ENCODE data around the gene GTF2H3. TPM values are rescaled to one million over a fixed set of nuclear protein-coding genes. Genes with fewer than 3 reads are reported as not detected.

GTF2H3 gene
- polyA plus RNA-seq, 1 of the 3 experiments (the other 2 are of a cell fraction), result 22.4 TPM

DNA sequence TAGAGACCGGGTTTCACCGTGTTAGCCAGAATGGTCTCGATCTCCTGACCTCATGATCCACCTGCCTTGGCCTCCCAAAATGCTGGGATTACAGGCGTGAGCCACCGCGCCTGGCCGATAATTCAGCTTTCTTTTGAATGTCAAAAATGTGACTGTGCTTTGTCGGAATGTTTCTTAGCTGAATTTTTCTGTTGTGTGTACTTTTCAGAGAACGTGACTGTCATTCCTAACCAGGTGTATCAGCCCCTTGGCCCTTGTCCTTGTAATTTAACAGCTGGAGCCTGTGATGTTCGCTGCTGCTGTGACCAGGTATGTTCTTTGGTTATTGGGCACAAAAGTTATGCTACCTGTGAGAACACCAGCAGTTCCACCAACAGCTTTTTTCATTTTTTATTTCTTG, 45.4 kb downstream of the GTF2H3 start:
- H4K20me1 ChIP-seq (ENCODE audit: insufficient read depth), result no peaks in the 10 kb centered on the region
- DNase-seq, result no peak
- peaks cover 4 to 31% of the 10 kb centered on the region in 2 experiments for H3K36me3 ChIP-seq (replicated peaks in 1 of 2; ENCODE audit: control insufficient read depth in 1 of 2, insufficient read depth in 2 of 2, low read length in 1 of 2)
- H2AFZ ChIP-seq (ENCODE audit: low read depth), result no peak overlapping the region
- no peak overlapping the region for H3K4me2 ChIP-seq
- H3K27me3 ChIP-seq (ENCODE audit: insufficient read depth), result no peaks in the 10 kb centered on the region
- H3K4me3 ChIP-seq (ENCODE audit: low read depth in 2 of 2, low read length in 1 of 2), result no peak overlapping the region
- POLR2A ChIA-PET, result no interaction called here
- CTCF ChIA-PET, result no interaction called here
- no peak overlapping the region for H3K27ac ChIP-seq (ENCODE audit: low read depth in 2 of 2, low read length in 1 of 2)
- H3K79me2 ChIP-seq (ENCODE audit: insufficient read depth), result no peaks in the 10 kb centered on the region
- WGBS (ENCODE audit: low lambda C conversion rate), result 96% methylated on average over 10 of the region's 10 CpGs
- no peaks in the 10 kb centered on the region for H3F3A ChIP-seq (replicated peaks; ENCODE audit: insufficient read depth)
- no peak for TF ChIP-seq TAF1 (IDR thresholded peaks at IDR 0.05; ENCODE audit: borderline replicate concordance, low read depth, low read length)
- TF ChIP-seq, protein P1, sequence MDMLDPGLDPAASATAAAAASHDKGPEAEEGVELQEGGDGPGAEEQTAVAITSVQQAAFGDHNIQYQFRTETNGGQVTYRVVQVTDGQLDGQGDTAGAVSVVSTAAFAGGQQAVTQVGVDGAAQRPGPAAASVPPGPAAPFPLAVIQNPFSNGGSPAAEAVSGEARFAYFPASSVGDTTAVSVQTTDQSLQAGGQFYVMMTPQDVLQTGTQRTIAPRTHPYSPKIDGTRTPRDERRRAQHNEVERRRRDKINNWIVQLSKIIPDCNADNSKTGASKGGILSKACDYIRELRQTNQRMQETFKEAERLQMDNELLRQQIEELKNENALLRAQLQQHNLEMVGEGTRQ (IDR thresholded peaks at IDR 0.05; ENCODE audit: borderline replicate concordance, low read depth, low read length), result no peak
- TF ChIP-seq, protein P2, sequence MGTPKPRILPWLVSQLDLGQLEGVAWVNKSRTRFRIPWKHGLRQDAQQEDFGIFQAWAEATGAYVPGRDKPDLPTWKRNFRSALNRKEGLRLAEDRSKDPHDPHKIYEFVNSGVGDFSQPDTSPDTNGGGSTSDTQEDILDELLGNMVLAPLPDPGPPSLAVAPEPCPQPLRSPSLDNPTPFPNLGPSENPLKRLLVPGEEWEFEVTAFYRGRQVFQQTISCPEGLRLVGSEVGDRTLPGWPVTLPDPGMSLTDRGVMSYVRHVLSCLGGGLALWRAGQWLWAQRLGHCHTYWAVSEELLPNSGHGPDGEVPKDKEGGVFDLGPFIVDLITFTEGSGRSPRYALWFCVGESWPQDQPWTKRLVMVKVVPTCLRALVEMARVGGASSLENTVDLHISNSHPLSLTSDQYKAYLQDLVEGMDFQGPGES (IDR thresholded peaks at IDR 0.05; ENCODE audit: low read depth, low read length), result no peak
- TF ChIP-seq ELF1 (IDR thresholded peaks at IDR 0.05), result no peak
- H3K4me1 ChIP-seq (ENCODE audit: control insufficient read depth in 1 of 2, insufficient read depth in 2 of 2, low read depth in 1 of 2, low read length in 1 of 2), result no peaks in the 10 kb centered on the region
- H3K9ac ChIP-seq, result no peak overlapping the region
- H3K9me3 ChIP-seq, result no peaks in the 10 kb centered on the region
- no peaks in the 10 kb centered on the region for H3K9me2 ChIP-seq

DNA sequence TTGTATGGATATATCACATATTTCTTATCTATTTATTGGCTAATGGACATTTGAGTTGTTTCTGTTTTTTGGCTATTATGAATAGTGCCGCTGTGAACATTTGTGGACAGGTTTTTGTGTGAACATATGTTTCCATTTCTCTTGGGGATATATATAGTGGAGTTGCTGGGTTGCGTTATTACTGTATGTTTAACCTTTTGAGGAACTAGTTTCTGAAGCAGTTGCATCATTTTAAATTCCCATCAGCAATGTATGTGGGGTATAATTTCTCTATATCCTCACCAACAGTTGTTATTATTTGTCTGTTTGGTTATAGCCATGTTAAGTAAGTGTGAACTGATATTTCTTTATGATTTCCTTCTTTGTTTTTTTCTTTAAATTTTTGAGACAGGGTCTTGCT, 48.0 kb downstream of the GTF2H3 start:
- Histone ChIP-seq H3K27ac (ENCODE audit: low read depth in 2 of 2, low read length in 1 of 2) (no peak overlapping the region), H3K9ac (no peak overlapping the region), H4K20me1 (ENCODE audit: insufficient read depth) (no peaks in the 10 kb centered on the region), H3K9me3 (no peaks in the 10 kb centered on the region), H3K9me2 (no peaks in the 10 kb centered on the region), H3F3A (replicated peaks; ENCODE audit: insufficient read depth) (no peaks in the 10 kb centered on the region), H3K36me3 (replicated peaks in 1 of 2; ENCODE audit: control insufficient read depth in 1 of 2, insufficient read depth in 2 of 2, low read length in 1 of 2) (peaks cover 0 to 26% of the 10 kb centered on the region in 2 experiments), H3K79me2 (ENCODE audit: insufficient read depth) (no peaks in the 10 kb centered on the region), H3K4me2 (no peak overlapping the region), H2AFZ (ENCODE audit: low read depth) (no peak overlapping the region), H3K27me3 (ENCODE audit: insufficient read depth) (no peaks in the 10 kb centered on the region), H3K4me3 (ENCODE audit: low read depth in 2 of 2, low read length in 1 of 2) (no peak overlapping the region), H3K4me1 (ENCODE audit: control insufficient read depth in 1 of 2, insufficient read depth in 2 of 2, low read depth in 1 of 2, low read length in 1 of 2) (no peaks in the 10 kb centered on the region)
- no peak for DNase-seq
- ChIA-PET POLR2A (no interaction called here), CTCF (no interaction called here)
- WGBS (ENCODE audit: low lambda C conversion rate), result 91% methylated on average over 2 of the region's 2 CpGs
- TF ChIP-seq POLR2AphosphoS5 (IDR thresholded peaks at IDR 0.05; ENCODE audit: low read depth, low read length) (no peak), GATA2 (CRISPR knock-in tag; IDR thresholded peaks at IDR 0.05) (no peak)

DNA sequence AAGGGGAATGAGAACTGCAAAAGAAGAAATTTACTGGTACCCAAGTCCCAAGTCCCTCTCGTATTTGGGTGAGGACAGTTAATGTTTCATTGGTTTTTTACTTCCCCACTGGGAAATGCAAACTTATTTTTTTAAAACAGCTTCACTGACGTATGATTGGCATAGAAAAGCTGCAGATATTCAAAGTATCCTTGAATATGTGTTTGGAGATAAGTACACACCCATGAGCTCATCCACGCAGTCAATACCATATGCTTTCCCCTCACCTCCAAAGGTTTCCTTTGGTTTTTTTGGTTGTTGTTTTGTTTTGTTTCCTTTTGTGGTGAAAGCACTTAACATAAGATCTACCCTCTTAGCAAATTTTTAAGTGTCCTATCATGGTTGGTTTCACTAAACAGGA, 50.3 kb downstream of the GTF2H3 start:
- WGBS (ENCODE audit: low lambda C conversion rate), result 95% methylated on average over 3 of the region's 3 CpGs
- H3K36me3 ChIP-seq (replicated peaks in 1 of 2; ENCODE audit: control insufficient read depth in 1 of 2, insufficient read depth in 2 of 2, low read length in 1 of 2), result peaks cover 0 to 17% of the 10 kb centered on the region in 2 experiments
- no peaks in the 10 kb centered on the region for H3K79me2 ChIP-seq (ENCODE audit: insufficient read depth)
- H2AFZ ChIP-seq (ENCODE audit: low read depth), result no peak overlapping the region
- no peaks in the 10 kb centered on the region for H3K9me3 ChIP-seq
- no peak overlapping the region for H3K4me2 ChIP-seq
- H3K4me3 ChIP-seq (ENCODE audit: low read depth in 2 of 2, low read length in 1 of 2), result no peak overlapping the region
- no peaks in the 10 kb centered on the region for H3F3A ChIP-seq (replicated peaks; ENCODE audit: insufficient read depth)
- H3K27ac ChIP-seq (ENCODE audit: low read depth in 2 of 2, low read length in 1 of 2), result no peak overlapping the region
- ChIA-PET POLR2A (no interaction called here), CTCF (no interaction called here)
- H3K9me2 ChIP-seq, result no peaks in the 10 kb centered on the region
- no peaks in the 10 kb centered on the region for H3K27me3 ChIP-seq (ENCODE audit: insufficient read depth)
- H3K9ac ChIP-seq, result no peak overlapping the region
- no peaks in the 10 kb centered on the region for H3K4me1 ChIP-seq (ENCODE audit: control insufficient read depth in 1 of 2, insufficient read depth in 2 of 2, low read depth in 1 of 2, low read length in 1 of 2)
- H4K20me1 ChIP-seq (ENCODE audit: insufficient read depth), result no peaks in the 10 kb centered on the region
- no peak for DNase-seq
- TF ChIP-seq SIN3A (IDR thresholded peaks at IDR 0.05; ENCODE audit: borderline replicate concordance, low read depth, low read length) (no peak), POLR2AphosphoS5 (IDR thresholded peaks at IDR 0.05; ENCODE audit: low read depth, low read length) (no peak), NRF1 (IDR thresholded peaks at IDR 0.05; ENCODE audit: low read depth, low read length) (no peak), TCF12 (IDR thresholded peaks at IDR 0.05) (no peak), SMC3 (IDR thresholded peaks at IDR 0.05; ENCODE audit: low read depth, low read length) (no peak), YY1 (IDR thresholded peaks at IDR 0.05; ENCODE audit: low read depth) (no peak), FOXM1 (IDR thresholded peaks at IDR 0.05; ENCODE audit: low read depth) (no peak)
- TF ChIP-seq, protein P3, sequence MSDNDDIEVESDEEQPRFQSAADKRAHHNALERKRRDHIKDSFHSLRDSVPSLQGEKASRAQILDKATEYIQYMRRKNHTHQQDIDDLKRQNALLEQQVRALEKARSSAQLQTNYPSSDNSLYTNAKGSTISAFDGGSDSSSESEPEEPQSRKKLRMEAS (IDR thresholded peaks at IDR 0.05; ENCODE audit: low read depth), result no peak
- TF ChIP-seq, protein P4, sequence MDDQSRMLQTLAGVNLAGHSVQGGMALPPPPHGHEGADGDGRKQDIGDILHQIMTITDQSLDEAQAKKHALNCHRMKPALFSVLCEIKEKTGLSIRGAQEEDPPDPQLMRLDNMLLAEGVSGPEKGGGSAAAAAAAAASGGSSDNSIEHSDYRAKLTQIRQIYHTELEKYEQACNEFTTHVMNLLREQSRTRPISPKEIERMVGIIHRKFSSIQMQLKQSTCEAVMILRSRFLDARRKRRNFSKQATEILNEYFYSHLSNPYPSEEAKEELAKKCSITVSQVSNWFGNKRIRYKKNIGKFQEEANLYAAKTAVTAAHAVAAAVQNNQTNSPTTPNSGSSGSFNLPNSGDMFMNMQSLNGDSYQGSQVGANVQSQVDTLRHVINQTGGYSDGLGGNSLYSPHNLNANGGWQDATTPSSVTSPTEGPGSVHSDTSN (IDR thresholded peaks at IDR 0.05), result no peak
- TF ChIP-seq, protein P5, sequence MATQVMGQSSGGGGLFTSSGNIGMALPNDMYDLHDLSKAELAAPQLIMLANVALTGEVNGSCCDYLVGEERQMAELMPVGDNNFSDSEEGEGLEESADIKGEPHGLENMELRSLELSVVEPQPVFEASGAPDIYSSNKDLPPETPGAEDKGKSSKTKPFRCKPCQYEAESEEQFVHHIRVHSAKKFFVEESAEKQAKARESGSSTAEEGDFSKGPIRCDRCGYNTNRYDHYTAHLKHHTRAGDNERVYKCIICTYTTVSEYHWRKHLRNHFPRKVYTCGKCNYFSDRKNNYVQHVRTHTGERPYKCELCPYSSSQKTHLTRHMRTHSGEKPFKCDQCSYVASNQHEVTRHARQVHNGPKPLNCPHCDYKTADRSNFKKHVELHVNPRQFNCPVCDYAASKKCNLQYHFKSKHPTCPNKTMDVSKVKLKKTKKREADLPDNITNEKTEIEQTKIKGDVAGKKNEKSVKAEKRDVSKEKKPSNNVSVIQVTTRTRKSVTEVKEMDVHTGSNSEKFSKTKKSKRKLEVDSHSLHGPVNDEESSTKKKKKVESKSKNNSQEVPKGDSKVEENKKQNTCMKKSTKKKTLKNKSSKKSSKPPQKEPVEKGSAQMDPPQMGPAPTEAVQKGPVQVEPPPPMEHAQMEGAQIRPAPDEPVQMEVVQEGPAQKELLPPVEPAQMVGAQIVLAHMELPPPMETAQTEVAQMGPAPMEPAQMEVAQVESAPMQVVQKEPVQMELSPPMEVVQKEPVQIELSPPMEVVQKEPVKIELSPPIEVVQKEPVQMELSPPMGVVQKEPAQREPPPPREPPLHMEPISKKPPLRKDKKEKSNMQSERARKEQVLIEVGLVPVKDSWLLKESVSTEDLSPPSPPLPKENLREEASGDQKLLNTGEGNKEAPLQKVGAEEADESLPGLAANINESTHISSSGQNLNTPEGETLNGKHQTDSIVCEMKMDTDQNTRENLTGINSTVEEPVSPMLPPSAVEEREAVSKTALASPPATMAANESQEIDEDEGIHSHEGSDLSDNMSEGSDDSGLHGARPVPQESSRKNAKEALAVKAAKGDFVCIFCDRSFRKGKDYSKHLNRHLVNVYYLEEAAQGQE (IDR thresholded peaks at IDR 0.05; ENCODE audit: low read depth, low read length), result no peak
- TF ChIP-seq, protein P6, sequence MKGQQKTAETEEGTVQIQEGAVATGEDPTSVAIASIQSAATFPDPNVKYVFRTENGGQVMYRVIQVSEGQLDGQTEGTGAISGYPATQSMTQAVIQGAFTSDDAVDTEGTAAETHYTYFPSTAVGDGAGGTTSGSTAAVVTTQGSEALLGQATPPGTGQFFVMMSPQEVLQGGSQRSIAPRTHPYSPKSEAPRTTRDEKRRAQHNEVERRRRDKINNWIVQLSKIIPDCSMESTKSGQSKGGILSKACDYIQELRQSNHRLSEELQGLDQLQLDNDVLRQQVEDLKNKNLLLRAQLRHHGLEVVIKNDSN (IDR thresholded peaks at IDR 0.05; ENCODE audit: borderline replicate concordance, low read depth), result no peak

All from SK-N-SH (cell line).